HL-60 (cell line): ENCODE data around the gene PTP4A2.

ENCODE experiments used
- POLR2AphosphoS5 ChIP-seq: IDR thresholded peaks from 2 replicates; pipeline ENCODE4 v1.6.1; 2012; ENCODE audit warnings: low read depth
- REST ChIP-seq: IDR thresholded peaks from 2 replicates; pipeline ENCODE4 v1.6.1; 2012; ENCODE audit warnings: low read depth; ENCODE audit not compliant: insufficient replicate concordance
- SPI1 ChIP-seq: IDR thresholded peaks from 2 replicates; pipeline ENCODE4 v1.6.1; 2012; ENCODE audit warnings: low read depth, mild to moderate bottlenecking, borderline replicate concordance
- TF ChIP-seq, protein P1 (sequence below): IDR thresholded peaks from one replicate; pipeline ENCODE4 v1.5.1; 2011; ENCODE audit warnings: low read length, control low read depth, inconsistent platforms; ENCODE audit not compliant: insufficient read depth

DNA sequence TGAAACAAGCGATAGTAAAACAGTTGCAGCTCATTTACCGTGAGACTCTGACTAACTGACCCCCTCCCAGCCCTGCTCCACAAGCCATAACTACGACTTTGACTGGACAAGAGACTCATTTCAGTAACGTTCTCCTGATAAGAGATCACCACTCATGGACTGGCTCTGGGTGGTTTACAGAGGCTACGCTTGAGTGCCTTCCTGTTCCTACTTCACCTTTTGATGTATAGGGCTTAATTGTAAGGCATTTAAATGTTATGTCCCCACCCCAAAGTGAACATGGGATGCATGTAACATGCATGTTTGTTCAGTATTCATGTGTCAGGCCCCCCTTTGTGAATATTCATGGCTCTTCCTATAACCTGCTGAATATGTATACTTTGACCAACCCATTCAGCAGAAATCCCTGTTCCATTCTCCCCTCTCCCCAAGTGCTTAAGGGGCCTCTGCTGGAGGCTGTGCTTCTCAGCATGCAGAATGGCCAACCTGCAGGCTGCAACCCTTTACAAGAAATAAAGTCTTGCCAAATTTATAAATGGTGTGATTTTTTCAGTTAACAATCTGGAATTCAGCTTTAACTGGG, 71.6 kb downstream of the PTP4A2 start:
- TF ChIP-seq, protein P1, sequence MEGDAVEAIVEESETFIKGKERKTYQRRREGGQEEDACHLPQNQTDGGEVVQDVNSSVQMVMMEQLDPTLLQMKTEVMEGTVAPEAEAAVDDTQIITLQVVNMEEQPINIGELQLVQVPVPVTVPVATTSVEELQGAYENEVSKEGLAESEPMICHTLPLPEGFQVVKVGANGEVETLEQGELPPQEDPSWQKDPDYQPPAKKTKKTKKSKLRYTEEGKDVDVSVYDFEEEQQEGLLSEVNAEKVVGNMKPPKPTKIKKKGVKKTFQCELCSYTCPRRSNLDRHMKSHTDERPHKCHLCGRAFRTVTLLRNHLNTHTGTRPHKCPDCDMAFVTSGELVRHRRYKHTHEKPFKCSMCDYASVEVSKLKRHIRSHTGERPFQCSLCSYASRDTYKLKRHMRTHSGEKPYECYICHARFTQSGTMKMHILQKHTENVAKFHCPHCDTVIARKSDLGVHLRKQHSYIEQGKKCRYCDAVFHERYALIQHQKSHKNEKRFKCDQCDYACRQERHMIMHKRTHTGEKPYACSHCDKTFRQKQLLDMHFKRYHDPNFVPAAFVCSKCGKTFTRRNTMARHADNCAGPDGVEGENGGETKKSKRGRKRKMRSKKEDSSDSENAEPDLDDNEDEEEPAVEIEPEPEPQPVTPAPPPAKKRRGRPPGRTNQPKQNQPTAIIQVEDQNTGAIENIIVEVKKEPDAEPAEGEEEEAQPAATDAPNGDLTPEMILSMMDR: no peak
- no peak for TF ChIP-seq SPI1
- TF ChIP-seq REST: no peak
- no peak for TF ChIP-seq POLR2AphosphoS5
